Testis (tissue), 2 donors: ENCODE measurements around the gene WNT2.

ENCODE experiments used
- POLR2A ChIP-seq: fragments of 450-650 bp; IDR thresholded peaks from one replicate; pipeline ENCODE4 v1.6.1; 2017; ENCODE audit warnings: antibody characterized with exemption, mild to moderate bottlenecking, moderate library complexity
- TF ChIP-seq, protein P1 (sequence below), 3 experiments: fragments of 450-650 bp in 2 of 3; fragments of 200-600 bp in 1 of 3; sonication (generic) in 1 of 3; IDR thresholded peaks; one replicate each; pipeline ENCODE4 v1.5.1; 2016 to 2019; ENCODE audit warnings: antibody characterized with exemption in 3 of 3, mild to moderate bottlenecking in 2 of 3, moderate library complexity in 1 of 3

DNA sequence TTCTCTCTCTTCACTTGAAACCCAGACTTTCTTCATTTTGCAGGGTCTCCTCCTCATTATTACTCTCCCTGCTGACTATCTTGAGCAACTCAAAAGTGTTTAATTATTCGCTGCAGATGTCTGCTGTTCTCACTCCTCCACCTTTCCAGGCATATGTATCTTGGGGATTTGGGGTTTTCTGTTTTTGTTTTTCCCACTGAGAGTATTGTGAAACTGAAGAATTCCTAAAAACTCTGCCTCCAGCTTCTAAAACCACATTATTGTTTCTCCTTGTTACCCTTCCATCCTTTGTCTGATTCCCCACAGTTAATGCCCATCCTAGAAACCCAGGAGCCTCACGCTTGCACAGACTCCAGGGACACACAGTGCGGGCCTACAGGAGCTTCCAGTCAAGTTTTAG lies 51.3 kb downstream of the WNT2 start:
- no peak for TF ChIP-seq POLR2A
- TF ChIP-seq, protein P1, sequence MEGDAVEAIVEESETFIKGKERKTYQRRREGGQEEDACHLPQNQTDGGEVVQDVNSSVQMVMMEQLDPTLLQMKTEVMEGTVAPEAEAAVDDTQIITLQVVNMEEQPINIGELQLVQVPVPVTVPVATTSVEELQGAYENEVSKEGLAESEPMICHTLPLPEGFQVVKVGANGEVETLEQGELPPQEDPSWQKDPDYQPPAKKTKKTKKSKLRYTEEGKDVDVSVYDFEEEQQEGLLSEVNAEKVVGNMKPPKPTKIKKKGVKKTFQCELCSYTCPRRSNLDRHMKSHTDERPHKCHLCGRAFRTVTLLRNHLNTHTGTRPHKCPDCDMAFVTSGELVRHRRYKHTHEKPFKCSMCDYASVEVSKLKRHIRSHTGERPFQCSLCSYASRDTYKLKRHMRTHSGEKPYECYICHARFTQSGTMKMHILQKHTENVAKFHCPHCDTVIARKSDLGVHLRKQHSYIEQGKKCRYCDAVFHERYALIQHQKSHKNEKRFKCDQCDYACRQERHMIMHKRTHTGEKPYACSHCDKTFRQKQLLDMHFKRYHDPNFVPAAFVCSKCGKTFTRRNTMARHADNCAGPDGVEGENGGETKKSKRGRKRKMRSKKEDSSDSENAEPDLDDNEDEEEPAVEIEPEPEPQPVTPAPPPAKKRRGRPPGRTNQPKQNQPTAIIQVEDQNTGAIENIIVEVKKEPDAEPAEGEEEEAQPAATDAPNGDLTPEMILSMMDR (IDR thresholded peaks at IDR 0.05): no peak
